HG02678 (cell line): ENCODE results near the gene CYP21A2.
"Not testable (repeated sequence)": the region's sequence is repeated elsewhere in the genome, so short reads cannot be mapped to it uniquely, and the experiment has no call there.

Source experiments
- ATAC-seq: cut with Tn5 transposase; IDR thresholded peaks from one replicate; pipeline ENCODE4 v1.9.1; 2021; ENCODE audit warnings: mild to moderate bottlenecking, moderate library complexity; ENCODE audit not compliant: unreplicated experiment

Gene CYP21A2

GRCh38 chr6:32029553-32029952 is 8.7 kb upstream of the CYP21A2 start:
- ATAC-seq, result not testable (repeated sequence)

DNA sequence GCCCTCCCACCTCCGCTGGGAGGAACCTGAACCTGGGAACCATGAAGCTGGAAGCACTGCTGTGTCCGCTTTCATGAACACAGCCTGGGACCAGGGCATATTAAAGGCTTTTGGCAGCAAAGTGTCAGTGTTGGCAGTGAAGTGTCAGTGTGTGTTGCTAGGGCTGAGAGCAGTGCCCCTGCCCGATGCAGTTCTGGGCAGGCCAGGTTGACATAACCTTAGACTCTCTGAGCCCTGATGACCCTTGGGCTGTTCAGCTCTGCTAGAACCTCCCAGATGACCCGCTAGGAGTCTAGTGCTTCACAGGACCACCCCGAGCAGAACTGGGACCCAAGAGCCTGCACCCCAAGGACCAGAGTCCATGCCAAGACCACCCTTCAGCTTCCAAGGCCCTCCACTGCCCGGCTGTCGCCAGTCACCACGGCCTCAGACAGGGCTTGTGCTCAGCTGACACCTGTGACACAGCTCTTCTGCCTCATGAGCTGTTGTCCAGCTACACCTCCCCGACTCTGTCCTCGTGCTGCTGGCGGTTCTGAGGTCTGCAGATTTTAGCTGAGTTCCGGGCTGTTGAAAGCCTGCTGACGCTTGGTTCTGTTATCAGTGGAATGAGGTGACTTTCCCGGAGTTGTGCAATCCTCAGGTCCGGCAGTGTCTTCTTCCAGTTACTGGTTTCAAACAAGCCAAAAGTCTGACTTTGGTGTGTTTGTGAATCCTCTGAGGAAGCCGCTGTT is 2.8 kb upstream of the CYP21A2 start:
- ATAC-seq, result not testable (repeated sequence)

- not testable (repeated sequence) for ATAC-seq
Measured at GRCh38 chr6:32037136-32037535, 1.1 kb upstream of the CYP21A2 start.

DNA sequence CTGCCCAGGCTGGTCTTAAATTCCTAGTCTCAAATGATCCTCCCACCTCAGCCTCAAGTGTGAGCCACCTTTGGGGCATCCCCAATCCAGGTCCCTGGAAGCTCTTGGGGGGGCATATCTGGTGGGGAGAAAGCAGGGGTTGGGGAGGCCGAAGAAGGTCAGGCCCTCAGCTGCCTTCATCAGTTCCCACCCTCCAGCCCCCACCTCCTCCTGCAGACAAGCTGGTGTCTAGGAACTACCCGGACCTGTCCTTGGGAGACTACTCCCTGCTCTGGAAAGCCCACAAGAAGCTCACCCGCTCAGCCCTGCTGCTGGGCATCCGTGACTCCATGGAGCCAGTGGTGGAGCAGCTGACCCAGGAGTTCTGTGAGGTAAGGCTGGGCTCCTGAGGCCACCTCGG is 663 bp downstream of the CYP21A2 start:
- not testable (repeated sequence) for ATAC-seq

- ATAC-seq, result not testable (repeated sequence)
Measured at GRCh38 chr6:32039321-32040274, 1.4 kb downstream of the CYP21A2 start.

GRCh38 chr6:32040299-32041049 is 2.3 kb downstream of the CYP21A2 start:
- ATAC-seq, result not testable (repeated sequence)

- ATAC-seq, result not testable (repeated sequence)
Measured at GRCh38 chr6:32041050-32041321, 2.8 kb downstream of the CYP21A2 start.

- ATAC-seq, result not testable (repeated sequence)
Measured at GRCh38 chr6:32041385-32041784, 3.2 kb downstream of the CYP21A2 start.

DNA sequence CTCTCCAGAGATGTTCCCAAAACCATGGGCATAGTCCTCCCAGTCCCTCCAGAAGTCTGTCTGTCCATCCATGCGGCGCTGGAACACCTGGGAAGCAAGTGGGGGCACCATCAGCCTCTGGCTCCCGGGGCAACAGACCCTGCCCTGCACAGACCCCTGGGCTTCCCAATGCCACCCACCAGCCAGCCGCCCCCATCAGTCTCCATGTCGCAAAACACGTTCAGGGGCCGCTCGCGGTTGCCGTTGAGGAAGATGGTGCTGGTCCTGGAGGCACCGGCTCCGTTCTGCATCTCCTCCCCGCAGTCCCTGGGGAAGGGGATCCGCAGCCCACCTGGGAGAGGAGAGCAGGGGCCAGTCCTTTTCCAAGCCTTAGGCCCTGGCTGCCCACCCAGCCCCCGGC is 4.1 kb downstream of the CYP21A2 start:
- ATAC-seq, result not testable (repeated sequence)

DNA sequence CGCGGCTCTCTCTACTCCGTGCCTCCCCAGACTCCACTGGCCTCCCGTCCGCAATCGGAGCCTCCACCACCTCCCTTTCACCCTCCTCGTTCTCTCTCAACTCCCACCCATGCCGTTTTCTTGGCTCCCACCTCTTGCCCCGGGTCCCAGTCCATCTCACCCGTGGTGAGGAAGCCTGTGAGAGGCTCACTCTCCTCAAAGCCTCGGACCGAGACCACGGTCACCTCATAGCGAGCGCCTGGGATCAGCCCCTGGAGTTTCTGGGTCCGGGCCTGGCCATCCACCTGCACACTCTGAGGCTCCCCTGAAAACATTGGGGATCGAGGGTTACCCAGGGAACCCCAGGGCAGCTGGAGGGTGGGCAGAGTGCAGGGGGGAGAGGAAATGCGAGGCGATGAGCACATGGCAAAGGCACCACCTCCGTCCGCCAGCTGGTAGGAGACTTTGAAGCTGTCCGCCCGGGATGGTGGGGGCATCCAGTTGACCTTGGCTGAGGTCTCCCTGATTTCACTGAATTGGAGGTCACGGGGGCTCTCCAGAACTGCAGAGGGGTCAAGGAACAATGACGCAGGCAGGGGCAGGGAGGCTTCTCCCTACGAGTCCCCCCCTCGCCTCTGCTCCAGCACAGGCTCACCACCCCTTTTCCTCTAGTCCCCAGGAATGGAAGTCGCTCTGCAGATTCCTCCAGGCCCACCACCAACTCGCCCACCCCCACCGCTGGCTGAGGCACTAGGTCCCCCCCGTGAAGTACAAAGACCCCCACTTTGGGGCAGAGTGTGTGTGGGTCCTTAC is 5.6 kb downstream of the CYP21A2 start:
- not testable (repeated sequence) for ATAC-seq

GRCh38 chr6:32044916-32045315 is 6.7 kb downstream of the CYP21A2 start:
- ATAC-seq, result not testable (repeated sequence)

- no peak for ATAC-seq
Measured at GRCh38 chr6:32045811-32046449, 7.7 kb downstream of the CYP21A2 start.

- no peak for ATAC-seq
Measured at GRCh38 chr6:32046450-32047083, 8.4 kb downstream of the CYP21A2 start.

- no peak for ATAC-seq
Measured at GRCh38 chr6:32047084-32047478, 8.9 kb downstream of the CYP21A2 start.

- ATAC-seq, result no peak
Measured at GRCh38 chr6:32047539-32047854, 9.3 kb downstream of the CYP21A2 start.

DNA sequence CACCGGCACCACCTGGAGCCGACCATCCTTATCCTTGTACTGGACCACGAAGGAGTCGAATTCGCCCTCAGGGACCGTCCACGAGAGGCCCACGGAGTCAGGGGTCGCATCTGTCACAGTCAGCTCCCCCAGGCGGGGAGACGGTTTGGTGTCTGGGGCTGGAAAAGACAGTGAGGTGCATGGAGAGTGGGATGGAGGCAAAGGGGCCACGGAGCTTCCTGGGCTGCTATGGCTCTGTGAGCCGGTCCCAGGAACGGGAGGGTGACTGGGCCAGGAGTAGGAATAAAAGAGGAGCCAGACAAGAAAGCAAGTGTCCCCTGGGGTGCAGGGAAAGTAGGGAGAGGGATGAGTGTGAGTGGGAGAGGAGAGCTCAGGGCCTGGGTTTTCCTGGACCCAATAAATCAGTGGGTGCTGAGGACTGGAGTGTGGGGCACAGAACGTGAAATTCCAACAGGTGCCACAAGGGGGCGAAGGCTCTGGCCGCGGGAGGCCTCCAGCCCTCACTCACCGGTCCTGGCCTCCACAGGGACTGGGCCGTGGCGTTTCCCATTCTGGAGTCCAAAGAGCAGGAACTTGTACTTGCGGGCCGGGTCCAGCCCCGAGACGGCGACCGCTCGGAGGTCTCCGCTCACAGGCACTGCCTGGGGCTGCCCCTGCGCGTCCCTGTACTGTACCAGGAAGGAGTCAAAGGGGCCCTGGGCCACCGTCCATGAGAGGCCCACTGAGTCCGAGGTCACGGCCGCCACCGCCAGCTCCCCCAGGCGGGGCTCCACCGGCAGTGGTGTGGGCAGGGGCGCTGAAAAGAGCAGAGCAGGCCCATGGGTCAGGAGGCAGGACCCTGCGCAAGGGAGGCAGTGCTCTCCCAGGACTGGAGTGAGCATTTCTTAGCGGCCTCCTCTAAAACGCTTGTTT is 9.9 kb downstream of the CYP21A2 start:
- ATAC-seq, result no peak

- not testable (repeated sequence) for ATAC-seq
Measured at GRCh38 chr6:32049149-32049548, 10.9 kb downstream of the CYP21A2 start.

DNA sequence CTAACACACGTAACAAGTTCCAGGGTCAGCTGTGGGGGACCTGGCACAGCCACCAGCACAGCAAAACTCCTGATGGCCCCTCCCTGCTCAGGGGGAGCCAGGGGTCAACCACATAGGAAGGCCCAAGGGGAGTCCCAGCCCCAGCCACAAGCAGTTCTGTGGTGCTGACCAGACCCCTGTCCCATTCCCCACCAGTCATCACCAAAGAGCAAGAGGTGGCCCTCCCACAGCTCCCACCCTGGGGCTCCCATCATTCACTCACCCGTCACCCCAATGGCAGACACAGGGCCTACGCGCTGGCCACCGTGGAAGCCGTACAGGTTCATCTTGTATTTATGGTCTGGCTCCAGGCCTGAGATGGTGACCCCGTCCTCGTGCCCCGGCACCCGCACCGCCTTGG is 11.5 kb downstream of the CYP21A2 start:
- not testable (repeated sequence) for ATAC-seq

DNA sequence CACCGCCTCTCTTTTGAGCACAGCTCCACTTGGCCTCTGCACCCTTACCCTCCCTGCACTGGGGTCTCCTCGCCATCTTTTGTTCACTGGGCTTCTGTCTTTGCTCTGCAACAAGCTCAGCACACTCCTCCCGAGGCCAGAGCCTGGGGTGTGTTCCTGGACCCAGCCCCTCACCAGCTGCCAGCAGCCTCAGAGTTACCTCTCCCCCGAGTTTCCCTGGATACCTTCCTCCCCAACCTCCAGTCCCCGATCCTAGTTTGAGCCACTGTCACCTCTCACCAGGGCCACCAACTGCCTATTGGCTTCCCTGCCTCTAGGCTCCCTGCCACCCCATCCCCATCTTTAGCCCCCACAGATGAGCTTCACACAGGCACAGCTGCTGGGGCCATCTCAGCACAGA is 12.3 kb downstream of the CYP21A2 start:
- no peak for ATAC-seq
